Measurements from ENCODE around the gene PIK3R5. TPM values are rescaled to one million over a fixed set of nuclear protein-coding genes. Genes with fewer than 3 reads are reported as not detected.

PIK3R5 gene
- total RNA-seq, 1 donor from 2014 or later = 74.1 TPM

DNA sequence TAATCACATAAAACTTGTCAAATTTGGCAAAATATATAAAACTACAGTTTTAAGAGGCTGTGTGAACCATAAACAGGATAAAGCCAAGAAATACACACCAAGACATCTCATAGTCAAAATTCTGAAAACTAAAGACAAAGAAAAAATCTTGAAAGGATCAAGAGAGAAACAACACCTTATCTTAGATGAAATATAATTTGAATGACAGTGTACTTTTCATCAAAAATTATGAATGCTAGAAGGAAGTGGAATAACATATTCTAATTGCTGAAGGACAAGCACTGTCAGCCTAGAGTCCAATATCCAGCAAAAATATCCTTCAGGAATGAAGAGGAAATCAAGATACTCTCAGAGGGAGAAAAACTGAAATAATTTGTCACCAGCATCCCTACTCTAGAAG is 37.2 kb downstream of the PIK3R5 start:
- intact Hi-C loops (cut with micrococcal nuclease) = no loop called here

DNA sequence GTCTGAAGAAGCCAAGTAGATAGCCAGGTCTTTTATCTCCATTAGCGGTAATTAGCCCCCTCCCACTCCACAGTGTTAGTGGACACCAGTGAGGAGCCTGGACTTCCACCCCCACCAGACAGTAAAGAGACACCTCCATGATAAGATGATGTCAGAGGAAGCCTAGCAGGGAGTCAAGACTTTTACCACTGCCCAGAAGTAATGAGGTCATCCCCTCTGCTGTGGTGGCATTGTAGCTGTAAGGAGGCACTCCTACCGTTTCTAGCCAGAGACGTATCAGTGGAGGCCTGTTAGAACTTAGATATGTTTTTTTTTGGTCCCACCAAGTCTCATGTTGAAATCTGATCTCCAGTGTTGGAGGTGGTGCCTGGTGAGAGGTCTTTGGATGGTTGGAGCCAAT is 38.1 kb downstream of the PIK3R5 start:
- intact Hi-C loops (cut with micrococcal nuclease) = no loop called here

DNA sequence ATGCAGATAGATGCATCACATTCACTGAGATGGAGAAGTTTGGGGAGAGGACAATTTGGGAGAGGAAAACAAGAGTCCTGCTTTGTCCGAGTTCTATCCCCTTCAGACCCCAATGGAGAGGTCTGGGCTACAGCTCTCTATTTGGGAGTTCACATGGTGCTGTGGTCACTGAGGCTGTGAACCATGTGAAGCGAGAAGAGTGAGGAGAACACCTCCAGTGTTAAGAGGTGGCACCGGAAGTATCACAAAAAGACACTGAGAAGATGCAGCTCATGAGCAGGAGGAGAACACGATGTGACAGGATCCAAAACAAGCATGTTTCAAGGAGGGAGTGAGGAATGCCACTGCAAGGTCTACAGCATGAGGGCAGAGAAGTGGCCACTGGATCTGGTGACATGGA is 39.7 kb downstream of the PIK3R5 start:
- intact Hi-C loops (cut with micrococcal nuclease) = no loop called here

DNA sequence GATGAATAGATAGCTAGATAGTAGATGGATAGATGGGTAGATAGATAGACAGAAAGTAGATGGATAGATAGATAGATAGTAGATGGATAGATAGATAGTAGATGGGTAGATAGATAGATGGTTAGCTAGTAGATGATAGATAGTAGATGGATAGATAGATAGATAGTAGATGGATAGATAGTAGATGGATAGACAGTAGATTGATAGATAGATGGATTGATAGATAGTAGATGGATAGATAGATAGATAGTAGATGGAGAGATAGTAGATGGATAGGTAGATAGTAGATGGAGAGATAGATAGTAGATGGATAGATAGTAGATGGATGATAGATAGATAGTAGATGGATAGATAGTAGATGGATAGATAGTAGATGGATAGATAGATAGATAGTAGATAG is 40.4 kb downstream of the PIK3R5 start:
- intact Hi-C loops (cut with micrococcal nuclease) = no loop called here

DNA sequence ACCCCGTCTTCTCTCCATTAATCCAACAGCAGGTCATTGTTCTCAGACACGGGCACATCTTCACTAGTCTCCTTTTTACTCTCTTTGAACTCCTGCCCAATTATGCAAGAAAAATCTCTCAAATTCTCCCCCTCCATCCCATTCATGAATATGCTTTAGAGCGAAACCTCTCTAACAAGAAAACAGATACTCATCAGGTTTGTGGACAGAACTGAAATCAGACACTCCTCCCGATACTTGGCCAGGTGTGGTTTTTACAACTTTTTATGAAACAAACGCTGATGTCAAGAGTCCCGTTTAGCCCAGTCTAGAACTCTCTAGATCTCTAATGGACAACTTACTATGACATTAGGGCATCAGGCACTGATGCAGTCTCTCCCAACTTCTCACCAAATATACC is 40.9 kb downstream of the PIK3R5 start:
- intact Hi-C loops (cut with micrococcal nuclease) = no loop called here

DNA sequence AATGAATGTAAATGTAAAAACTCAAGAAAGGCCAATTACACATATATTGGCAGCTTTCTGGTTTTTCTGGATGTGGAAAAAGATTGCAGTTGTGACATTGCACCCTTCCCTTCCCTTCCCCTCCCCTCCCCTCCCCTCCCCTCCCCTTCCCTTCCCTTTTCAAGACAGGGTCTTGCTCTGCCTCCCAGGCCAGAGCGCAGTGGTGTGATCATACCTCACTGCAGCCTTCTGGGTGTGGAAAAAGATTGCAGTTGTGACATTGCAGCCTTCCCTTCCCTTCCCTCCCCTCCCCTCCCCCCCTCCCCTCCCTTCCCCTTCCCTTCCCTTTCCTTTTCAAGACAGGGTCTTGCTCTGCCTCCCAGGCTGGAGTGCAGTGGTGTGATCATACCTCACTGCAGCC is 41.7 kb downstream of the PIK3R5 start:
- intact Hi-C loops (cut with micrococcal nuclease) = no loop called here

DNA sequence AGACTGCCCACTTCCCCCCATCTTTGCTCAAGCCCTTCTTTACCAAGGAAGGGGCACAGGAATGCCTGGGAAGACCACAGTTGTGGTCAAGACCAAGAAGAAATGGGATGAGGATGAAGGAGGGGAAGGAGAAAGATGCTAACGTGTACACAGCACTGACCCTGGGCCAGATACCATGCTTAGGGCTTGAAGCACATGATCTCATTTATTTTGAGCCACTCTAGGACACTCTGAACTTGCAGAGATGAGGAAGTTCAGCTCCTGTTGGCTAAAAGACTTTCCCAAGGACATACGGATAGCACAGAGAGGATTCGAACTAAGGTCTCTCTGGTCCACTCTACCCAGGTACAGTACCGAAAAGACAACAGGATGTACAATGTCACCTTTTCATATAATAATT is 42.6 kb downstream of the PIK3R5 start:
- intact Hi-C loops (cut with micrococcal nuclease) = no loop called here

DNA sequence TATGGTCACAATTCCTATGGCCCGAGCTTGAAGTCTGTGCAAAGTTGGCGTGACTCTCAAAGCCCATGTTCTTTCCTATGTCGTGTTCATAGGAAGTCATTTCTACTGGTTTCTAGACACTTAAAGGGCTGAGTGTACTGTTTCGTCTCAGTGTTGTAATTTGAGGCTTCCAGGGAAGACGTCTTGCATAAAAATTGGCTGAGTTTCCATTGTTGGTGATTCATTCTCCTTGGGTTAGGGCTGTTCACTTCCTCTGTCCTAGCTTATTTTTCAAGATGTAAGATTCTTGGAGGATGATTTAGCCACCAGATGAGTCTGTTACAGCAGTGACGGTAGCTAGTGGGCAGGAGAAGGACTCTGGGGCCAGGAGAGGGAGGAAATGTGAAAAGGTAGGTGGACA is 43.1 kb downstream of the PIK3R5 start:
- intact Hi-C loops (cut with micrococcal nuclease) = no loop called here

DNA sequence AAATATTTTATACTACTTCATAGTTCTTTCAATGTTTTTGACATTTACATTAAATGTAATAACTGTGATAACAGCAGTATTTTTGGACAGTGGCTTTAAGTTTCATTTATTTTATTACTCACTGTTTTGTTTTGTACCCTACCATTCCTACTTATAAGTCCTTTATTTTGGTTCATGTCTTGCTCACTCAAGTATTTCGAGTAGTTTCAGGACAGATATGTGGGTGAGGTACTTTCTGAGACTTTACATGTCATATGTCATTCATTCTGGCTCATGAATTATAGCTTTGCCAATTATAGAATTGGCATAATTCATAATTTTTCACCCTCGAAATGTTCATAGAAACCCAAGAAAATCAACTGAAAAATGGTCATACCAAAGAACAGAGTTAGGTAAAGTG is 44.4 kb downstream of the PIK3R5 start:
- intact Hi-C loops (cut with micrococcal nuclease) = no loop called here

DNA sequence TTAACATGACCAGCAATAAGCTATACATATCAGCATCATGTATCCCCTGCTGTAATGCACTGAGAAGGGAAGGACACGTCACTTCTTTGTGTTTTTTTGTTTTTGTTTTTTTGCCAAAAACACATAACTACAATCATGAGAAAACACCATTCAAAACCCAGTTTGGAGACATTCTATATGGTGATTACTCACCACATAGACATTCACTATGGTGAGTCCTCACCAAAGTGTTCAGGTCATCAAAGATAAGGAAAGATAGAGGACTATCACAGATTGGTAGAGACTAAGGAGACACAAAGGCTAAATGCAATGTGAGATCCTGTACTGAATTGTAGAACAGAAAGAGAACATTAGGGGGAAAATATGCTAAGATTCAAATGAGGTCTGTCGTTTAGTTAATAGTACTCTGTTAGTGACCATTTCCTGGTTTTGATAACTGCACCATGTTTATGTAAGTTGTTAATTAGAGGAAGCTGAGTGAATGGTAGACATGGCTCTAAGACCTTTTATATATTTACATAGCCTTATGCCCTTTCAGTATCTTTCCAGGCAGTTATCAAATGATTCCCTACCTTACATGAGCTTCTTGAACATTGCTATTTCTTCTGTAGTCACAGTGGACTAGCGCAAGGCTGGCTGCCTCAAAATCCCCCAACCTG is 46.6 kb downstream of the PIK3R5 start:
- intact Hi-C loops (cut with micrococcal nuclease) = no loop called here

DNA sequence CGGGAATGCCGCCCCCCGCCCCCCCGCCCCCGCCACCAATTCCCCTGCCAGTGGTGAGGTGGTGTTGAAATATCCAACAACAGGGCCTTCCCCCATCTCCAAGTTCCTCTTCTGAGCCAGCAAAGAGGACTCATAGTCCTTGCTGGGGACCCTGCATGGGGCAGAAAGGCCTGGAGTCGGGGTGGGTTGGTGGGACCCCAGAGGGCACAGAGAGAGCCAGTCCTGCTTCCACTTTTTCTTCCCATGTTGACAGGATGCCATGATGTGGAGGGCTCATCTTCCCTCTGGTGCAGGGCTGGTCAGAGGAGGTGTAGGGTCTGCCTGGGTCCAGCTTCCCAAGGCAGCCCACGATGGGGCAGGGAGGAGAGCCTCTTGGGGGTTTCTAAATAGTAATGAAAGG is 49.0 kb downstream of the PIK3R5 start:
- intact Hi-C loops (cut with micrococcal nuclease) = no loop called here

DNA sequence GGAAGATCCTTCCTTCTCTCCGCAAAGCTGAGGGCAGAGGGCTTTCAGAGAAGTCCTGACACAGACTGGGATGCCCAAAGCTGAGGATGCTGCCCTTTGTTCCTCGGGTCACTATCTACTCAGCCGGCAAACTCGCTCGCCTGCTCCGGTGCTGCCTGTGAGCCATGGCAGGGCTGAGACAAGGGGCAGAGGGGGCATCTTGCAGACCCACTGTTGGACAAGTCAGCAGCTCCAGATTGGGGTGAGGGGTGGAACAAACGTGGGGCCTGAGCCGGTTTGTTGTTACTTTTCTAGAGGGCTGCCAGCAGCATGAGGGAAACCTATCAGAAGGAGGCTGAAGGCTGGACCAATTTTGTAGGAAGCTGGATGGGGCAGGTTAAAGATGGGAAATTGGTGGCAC is 51.0 kb downstream of the PIK3R5 start:
- intact Hi-C loops (cut with micrococcal nuclease) = no loop called here

DNA sequence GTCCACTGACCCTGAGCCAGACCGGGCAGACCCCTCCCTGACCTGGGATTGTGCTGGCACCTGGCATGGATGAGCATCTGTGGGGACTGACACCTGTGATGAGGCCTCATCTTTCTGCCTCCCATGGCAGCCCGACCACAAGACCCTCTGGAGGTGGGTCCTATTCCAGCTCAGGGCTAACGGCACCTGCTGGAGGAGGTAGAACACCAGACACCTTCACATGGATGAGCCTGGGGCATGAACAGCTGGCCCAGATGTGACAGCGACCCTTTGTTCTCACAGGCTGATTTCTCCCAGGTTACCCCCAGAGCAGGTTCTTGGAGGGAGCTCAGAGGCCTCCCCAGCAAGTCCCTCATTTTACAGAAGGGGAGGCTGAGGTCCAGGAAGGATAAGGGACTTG is 51.6 kb downstream of the PIK3R5 start:
- intact Hi-C loops (cut with micrococcal nuclease) = no loop called here

DNA sequence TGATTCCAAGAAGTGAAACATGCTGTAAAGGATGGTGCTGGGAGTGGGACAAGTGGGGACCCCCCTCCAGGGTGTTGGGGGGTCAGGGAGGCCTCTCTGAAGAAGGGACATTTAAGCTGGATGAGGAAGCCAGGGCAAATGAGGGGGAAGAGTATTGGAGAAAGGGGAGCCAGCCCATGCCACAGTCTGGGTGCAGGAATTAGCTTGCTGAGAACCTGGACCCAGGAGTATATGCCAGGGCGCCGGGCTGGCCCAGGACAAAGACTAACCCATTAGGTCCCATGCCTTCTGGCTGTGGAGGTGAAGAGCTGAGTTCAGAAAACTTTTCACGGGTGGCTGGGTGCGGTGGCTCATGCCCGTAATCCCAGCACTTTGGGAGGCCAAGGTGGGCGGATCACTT is 52.4 kb downstream of the PIK3R5 start:
- intact Hi-C loops (cut with micrococcal nuclease) = no loop called here

DNA sequence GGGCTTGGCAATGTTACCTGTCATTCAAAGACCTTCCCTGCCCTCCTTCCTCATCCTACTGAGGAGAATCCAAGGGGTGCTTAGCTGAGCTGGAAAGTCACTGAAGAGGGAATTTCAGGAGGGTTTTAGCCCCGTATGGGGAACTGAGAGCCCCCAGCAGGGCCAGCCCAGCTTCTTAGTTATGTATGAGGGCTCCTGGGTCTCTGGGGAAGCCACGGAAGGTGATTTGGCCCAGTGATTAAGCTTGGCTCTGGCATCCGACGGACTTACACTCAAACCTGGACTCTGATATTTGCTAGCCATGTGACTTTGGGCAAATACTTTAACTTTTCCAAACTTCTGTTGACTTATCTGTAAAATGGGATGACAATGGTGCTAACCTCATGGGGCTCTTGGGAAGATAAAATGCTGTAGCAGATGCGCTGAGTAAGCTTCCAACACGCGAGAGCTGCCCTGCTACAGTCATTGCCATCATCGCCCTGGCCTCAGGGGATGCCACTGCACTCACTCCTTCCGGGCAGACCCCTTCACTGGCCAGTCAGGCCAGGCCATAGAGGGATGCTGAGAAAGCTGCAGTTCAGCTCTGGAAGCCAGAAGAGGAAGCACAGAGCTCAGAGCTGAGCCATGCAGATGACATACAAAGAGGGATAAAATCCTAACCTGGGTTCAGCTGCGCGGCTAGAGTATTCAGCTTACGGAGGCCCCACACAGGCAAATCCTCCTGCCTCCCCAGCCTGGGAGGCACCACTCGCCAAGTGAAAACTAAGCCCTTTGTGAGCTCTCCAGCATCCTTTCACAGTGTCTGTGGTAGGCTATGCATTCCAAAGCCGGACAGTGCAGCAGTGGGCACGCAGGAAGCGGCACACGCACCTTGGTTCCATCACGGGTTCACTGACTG is 53.2 kb downstream of the PIK3R5 start:
- intact Hi-C loops (cut with micrococcal nuclease) = no loop called here

DNA sequence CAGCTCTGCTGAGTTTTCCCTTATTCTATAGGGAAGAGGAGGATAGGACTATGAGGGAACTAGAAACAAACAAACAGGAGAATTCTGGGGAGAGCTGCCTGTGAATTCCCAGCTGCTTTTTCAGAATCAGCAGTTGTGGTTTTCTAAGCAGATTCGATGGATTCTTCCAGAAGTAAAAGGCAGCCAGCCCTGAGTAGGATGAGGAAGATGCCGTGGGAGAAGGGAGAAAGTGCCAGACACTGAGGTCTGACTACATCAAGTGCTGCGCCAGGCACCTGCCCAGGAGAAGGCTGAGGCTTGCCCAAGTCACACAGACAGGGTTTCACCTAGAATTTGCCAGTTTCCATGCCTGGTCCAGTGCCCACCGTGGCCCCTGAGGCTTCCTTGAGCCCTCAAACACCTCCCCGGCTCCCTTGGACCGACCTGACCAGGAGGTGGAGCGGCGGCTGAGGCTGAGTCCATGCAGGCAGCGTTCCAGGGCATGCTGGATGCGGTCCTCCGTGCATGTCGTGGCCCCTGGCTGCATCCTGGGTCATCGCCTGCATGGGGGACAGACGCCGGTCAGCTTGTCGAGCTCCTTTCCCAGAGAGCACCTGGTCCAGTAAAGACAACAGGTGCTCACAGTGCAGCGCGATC is 54.4 kb downstream of the PIK3R5 start:
- intact Hi-C loops (cut with micrococcal nuclease) = no loop called here

DNA sequence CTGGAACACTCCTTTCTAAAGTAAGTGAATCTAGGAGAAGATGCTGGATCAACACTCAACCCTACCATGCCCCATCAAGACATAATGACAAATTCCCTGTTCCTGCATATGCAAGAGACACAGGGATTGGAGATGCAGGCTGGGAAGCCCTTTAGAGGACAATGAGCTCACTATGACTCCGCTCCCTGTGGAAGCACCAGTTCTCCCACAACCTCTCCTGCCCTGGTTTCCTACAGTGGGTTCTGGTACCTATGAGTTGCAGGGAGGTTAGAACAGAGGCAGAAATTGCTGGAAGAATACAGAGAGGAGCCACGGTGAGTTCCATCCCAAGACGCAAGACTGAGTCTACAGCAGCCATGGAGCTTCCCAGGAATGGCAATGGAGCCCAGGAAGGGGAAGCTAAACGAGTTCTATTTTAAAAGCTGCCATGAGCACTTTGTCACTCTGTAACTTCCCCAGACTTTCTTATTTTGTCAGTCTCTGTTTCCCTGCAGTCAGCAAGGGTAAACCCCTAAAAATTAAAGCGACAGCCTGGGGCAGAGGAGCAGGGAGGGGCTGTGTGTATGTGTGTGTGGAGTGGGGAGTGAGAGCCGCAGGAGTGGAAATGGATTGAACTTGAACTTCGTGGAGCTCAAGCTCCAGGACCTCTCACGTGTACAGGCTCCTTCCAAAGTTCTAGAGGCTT is 55.8 kb downstream of the PIK3R5 start:
- intact Hi-C loops (cut with micrococcal nuclease) = no loop called here

DNA sequence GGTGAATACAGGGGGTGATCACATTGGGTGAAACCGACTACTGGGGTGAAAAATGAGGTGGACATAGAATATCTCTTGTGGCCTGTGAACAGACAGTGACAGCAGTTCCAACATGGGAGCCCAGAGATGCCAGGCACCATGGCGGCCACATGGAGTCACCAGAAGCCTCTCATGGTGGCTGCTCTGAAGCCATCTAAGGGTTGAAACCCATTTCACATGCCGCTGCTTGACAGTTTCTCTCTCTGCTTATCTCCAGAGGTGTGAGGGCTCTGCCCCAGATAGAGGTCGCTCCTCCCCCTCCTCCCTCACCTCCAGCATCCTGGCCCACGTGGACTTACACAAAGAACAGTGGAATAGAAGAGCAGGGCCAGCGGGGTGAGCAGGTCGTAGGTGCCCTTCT is 60.2 kb downstream of the PIK3R5 start:
- intact Hi-C loops (cut with micrococcal nuclease) = no loop called here

DNA sequence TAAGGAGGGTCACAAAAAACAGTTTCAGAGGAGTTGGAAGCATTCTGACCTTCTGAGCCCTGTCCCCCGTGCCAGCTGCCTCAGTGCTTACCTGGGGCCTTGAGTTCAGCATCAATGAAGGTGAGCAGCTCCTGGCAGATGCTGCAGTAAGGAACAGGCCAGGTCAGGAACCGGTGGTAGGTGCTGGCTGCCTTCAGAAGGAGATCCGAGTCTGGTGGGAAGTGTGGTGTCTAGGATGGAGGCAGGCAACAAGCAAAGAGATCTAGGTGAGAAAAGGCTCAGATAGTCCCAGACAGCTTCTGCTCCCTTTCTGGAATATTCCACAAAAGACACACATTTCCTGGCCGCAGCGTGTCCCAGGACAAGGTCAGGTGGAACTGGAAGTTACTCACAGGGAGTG is 60.8 kb downstream of the PIK3R5 start:
- intact Hi-C loops (cut with micrococcal nuclease) = no loop called here

DNA sequence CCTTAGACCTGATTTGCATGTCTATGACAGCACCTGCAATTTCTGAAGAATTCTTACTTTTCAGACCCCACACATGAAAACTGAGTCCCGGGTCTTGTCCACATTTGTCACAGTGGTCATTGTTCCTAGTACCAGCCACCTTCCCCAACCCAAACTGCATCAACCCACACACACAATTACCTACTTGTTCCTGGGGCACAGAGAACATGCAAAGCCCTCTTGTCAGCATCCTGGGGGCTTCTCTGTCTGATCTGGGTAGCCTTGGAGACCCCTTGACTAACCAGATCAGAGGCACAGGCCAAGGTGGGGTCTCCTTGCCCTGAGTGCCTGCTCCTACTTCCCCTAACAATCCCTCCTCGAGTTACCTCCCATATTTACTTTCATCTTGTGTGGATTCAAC is 61.3 kb downstream of the PIK3R5 start:
- intact Hi-C loops (cut with micrococcal nuclease) = no loop called here

DNA sequence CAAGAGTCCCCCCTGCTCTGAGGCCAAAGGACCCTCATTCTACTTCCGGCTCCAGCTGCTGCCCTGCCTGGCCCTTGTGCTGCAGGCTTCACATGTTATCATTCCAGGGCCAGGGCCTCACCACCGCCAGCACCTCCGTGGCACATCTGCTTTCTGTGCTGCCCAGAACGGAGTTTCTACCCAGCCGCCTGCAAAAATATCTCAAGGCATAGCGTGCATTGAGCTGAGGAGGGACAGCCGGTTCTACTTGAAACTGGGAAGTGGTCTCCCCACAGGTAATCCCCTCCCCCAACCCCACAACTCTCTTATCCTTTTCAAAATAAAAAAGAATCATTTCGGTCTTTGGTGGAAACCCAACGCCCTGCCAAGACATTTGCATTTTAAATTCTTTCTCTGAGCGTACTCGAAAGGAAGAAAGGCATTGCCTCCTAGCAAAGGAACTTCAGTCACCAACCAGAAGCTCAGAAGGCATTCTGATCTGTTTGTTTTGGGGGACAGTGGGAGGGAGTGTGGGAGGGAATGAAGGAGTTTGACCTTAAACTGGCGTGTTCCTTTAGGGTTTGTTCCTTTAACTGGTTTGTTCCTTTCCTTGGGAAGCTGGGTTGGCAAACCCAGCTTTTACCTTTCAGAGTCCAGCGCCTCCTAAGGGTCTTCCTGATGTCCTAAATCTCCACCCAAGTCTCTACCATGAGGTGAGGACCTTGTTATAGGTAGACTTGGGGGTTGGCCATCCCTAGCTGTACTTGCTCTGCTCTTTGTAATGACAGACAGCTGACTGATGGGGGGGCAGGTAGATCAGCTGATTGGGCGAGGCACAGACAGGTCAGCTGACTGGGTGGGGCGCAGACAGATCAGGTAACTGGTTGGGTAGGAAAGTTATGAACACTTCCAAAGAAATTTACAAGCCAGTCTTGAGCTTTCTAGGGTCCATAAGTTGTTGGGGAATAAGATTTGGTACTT is 64.6 kb downstream of the PIK3R5 start:
- intact Hi-C loops (cut with micrococcal nuclease) = no loop called here

Data from T-helper 1 cell treated with Interleukin-12 subunit alpha and Interleukin-12 subunit beta and Interleukin-4 antibody, amounts not matched to agents 30 ng/mL and 1 ng/mL, for 36 hours (primary cell).